Measurements from ENCODE around the gene CST9. TPM values are rescaled to one million over a fixed set of nuclear protein-coding genes. Genes with fewer than 3 reads are reported as not detected.

The CST9 gene
- total and polyA plus RNA-seq, 2 of the 13 experiments (the other 11 are each of a cell fraction or from before 2014, with no cell fraction given), result 0.07 TPM; not detected in 1

DNA sequence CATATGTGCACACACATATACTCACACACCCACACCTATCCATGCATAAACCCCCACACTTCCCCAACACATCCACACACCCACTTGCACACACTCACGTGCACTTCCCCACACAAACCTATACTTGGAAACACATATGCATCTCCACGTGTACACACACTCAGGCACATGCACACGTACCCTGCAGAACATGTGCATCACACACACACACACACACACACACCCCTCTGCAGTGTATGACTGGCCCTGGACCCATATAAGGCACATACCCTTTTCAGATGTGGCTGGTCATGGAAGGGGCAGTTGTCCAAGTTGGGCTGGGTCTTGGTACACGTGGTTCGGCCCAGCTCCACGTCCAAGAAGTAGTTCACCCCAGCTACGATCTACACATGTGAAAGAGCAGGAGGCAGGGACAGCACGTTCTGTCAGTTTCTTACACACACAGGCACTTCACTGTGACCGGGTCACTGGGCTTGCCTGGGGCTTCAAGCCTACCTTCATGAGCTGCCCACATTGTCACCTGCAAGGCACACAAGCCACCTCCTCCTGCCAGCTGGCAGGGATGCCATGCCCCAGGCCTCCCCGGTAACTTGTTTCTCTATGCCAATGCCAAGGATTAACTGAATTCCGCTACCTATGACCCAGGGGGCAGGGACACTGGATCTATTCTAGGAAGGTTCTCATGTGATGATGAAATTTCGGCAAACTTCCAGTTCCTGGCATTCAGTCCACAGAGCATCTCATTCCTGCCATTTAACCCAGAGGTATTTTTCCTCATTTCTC lies 29.5 kb upstream of the CST9 start (continued):
- TF ChIP-seq, protein P1, sequence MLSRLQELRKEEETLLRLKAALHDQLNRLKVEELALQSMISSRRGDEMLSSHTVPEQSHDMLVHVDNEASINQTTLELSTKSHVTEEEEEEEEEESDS (CRISPR knock-in tag; IDR thresholded peaks at IDR 0.05; ENCODE audit: borderline replicate concordance), result no peak
- TF ChIP-seq HOXA7 (CRISPR knock-in tag; IDR thresholded peaks at IDR 0.05), result peak; percentile 67; the same call in 1 of the 2 replicates
- TF ChIP-seq NFATC3 (CRISPR knock-in tag; IDR thresholded peaks at IDR 0.05), result no peak
- no peak for TF ChIP-seq MIXL1 (CRISPR knock-in tag; IDR thresholded peaks at IDR 0.05)
- no peak for TF ChIP-seq ZNF136 (CRISPR knock-in tag; IDR thresholded peaks at IDR 0.05; ENCODE audit: low read depth)
- TF ChIP-seq ZNF430 (CRISPR knock-in tag; IDR thresholded peaks at IDR 0.05), result no peak
- 0 out of 2 replicates have a peak, but pooled peaks have one; percentile 54 for TF ChIP-seq ZNF780A (CRISPR knock-in tag; IDR thresholded peaks at IDR 0.05)
- no peak for TF ChIP-seq CENPX (CRISPR knock-in tag; IDR thresholded peaks at IDR 0.05)
- no peak for TF ChIP-seq ZNF83 (CRISPR knock-in tag; IDR thresholded peaks at IDR 0.05; ENCODE audit: borderline replicate concordance)
- TF ChIP-seq, protein P2, sequence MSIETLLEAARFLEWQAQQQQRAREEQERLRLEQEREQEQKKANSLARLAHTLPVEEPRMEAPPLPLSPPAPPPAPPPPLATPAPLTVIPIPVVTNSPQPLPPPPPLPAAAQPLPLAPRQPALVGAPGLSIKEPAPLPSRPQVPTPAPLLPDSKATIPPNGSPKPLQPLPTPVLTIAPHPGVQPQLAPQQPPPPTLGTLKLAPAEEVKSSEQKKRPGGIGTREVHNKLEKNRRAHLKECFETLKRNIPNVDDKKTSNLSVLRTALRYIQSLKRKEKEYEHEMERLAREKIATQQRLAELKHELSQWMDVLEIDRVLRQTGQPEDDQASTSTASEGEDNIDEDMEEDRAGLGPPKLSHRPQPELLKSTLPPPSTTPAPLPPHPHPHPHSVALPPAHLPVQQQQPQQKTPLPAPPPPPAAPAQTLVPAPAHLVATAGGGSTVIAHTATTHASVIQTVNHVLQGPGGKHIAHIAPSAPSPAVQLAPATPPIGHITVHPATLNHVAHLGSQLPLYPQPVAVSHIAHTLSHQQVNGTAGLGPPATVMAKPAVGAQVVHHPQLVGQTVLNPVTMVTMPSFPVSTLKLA (IDR thresholded peaks at IDR 0.05), result peak; percentile 80
- no peak for TF ChIP-seq MEIS2 (CRISPR knock-in tag; IDR thresholded peaks at IDR 0.05)
- TF ChIP-seq, protein P3, sequence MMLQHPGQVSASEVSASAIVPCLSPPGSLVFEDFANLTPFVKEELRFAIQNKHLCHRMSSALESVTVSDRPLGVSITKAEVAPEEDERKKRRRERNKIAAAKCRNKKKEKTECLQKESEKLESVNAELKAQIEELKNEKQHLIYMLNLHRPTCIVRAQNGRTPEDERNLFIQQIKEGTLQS (CRISPR knock-in tag; IDR thresholded peaks at IDR 0.05), result peak; percentile 56; the same call in 1 of the 2 replicates
- no peak for TF ChIP-seq HMG20B (CRISPR knock-in tag; conservative IDR thresholded peaks at IDR 0.05)
- no peak for TF ChIP-seq PRMT3 (CRISPR knock-in tag; IDR thresholded peaks at IDR 0.05; ENCODE audit: borderline replicate concordance, low read depth)
- TF ChIP-seq ATF7-NPFF (CRISPR knock-in tag; IDR thresholded peaks at IDR 0.05; ENCODE audit: low read depth), result no peak
- no peak for TF ChIP-seq ZSCAN30 (CRISPR knock-in tag; IDR thresholded peaks at IDR 0.05)
- no peak for TF ChIP-seq HOXA5 (CRISPR knock-in tag; IDR thresholded peaks at IDR 0.05)
- no peak for TF ChIP-seq ZBTB8A (CRISPR knock-in tag; IDR thresholded peaks at IDR 0.05; ENCODE audit: borderline replicate concordance, low read depth)
- no peak for TF ChIP-seq ZNF747 (CRISPR knock-in tag; IDR thresholded peaks at IDR 0.05; ENCODE audit: borderline replicate concordance)
- no peak for TF ChIP-seq ZFP37 (CRISPR knock-in tag; IDR thresholded peaks at IDR 0.05; ENCODE audit: borderline replicate concordance)
- TF ChIP-seq ZNF878 (CRISPR knock-in tag; IDR thresholded peaks at IDR 0.05), result no peak
- no peak for TF ChIP-seq ZFP62 (CRISPR knock-in tag; IDR thresholded peaks at IDR 0.05)
- no peak for TF ChIP-seq ZNF564 (CRISPR knock-in tag; IDR thresholded peaks at IDR 0.05)
- no peak for TF ChIP-seq SRSF9 (IDR thresholded peaks at IDR 0.05; ENCODE audit: borderline replicate concordance, insufficient read depth, low read depth, low read length, poor library complexity, severe bottlenecking)
- TF ChIP-seq CEBPG (CRISPR knock-in tag; IDR thresholded peaks at IDR 0.05), result peak; percentile 60
- no peak for TF ChIP-seq ZNF713 (CRISPR knock-in tag; IDR thresholded peaks at IDR 0.05)
- TF ChIP-seq SKI (IDR thresholded peaks at IDR 0.05; ENCODE audit: partially characterized antibody), result no peak
- TF ChIP-seq, protein P4, sequence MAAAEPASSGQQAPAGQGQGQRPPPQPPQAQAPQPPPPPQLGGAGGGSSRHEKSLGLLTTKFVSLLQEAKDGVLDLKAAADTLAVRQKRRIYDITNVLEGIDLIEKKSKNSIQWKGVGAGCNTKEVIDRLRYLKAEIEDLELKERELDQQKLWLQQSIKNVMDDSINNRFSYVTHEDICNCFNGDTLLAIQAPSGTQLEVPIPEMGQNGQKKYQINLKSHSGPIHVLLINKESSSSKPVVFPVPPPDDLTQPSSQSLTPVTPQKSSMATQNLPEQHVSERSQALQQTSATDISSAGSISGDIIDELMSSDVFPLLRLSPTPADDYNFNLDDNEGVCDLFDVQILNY (CRISPR knock-in tag; conservative IDR thresholded peaks at IDR 0.05), result no peak
- no peak for TF ChIP-seq MIER3 (CRISPR knock-in tag; IDR thresholded peaks at IDR 0.05; ENCODE audit: borderline replicate concordance)
- no peak for TF ChIP-seq CENPT (CRISPR knock-in tag; IDR thresholded peaks at IDR 0.05; ENCODE audit: low read depth)

Measured in HepG2 (cell line).